OCI-LY1 (cell line): ENCODE measurements around the gene CEP162.

Source experiments
- EZH2 ChIP-seq: fragments of 200-600 bp; sonication (generic), shearing (Covaris generic); IDR thresholded peaks from 2 replicates; pipeline ENCODE4 v1.8.0; 2017; ENCODE audit warnings: borderline replicate concordance, mixed run types, mild to moderate bottlenecking, antibody characterized with exemption, low read length, moderate library complexity, mixed read lengths
- TF ChIP-seq, protein P1 (sequence below): fragments of 200-600 bp; sonication (generic), shearing (Covaris generic); IDR thresholded peaks from 2 replicates; pipeline ENCODE4 v1.5.1; 2017; ENCODE audit warnings: mild to moderate bottlenecking, antibody characterized with exemption, low read length, moderate library complexity, mixed read lengths

DNA sequence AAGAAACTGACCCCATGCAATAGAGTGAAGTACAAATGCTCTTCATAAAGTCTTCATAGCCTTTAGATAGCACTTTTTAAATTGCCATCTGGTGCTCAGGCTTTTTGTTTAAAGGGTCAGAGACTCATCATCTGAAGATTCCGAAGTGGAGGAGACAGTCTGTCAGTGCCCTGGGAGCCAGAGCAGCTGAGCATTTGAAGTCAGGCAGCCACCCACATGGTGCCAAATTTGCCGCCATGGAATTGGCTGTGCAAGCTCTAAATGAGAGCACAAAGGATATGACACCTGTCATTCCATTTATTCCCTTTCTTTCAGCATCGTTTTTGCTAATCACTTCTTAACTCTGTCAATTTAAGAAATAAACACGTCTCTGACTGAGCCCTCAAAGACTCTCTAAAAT lies 32.8 kb upstream of the CEP162 start:
- TF ChIP-seq, protein P1, sequence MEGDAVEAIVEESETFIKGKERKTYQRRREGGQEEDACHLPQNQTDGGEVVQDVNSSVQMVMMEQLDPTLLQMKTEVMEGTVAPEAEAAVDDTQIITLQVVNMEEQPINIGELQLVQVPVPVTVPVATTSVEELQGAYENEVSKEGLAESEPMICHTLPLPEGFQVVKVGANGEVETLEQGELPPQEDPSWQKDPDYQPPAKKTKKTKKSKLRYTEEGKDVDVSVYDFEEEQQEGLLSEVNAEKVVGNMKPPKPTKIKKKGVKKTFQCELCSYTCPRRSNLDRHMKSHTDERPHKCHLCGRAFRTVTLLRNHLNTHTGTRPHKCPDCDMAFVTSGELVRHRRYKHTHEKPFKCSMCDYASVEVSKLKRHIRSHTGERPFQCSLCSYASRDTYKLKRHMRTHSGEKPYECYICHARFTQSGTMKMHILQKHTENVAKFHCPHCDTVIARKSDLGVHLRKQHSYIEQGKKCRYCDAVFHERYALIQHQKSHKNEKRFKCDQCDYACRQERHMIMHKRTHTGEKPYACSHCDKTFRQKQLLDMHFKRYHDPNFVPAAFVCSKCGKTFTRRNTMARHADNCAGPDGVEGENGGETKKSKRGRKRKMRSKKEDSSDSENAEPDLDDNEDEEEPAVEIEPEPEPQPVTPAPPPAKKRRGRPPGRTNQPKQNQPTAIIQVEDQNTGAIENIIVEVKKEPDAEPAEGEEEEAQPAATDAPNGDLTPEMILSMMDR = no peak
- no peak for TF ChIP-seq EZH2
